Endothelial cell of umbilical vein (primary cell): ENCODE measurements around the gene KPNA1. TPM values are rescaled to one million over a fixed set of nuclear protein-coding genes. Genes with fewer than 3 reads are reported as not detected.
"Not testable (repeated sequence)": the region's sequence is repeated elsewhere in the genome, so short reads cannot be mapped to it uniquely, and the experiment has no call there.

Source experiments
- BruUV-seq: library from RNA; stranded (reverse); fragments of 400-500 nt; replicated peaks from 2 replicates; lab custom pipeline; 2021; lab: Mats Ljungman, UMichigan
- CTCF ChIA-PET: fragments of 300-600, 350-600 bp; sonication (Branson Sonifier 250); formaldehyde crosslinking; loops from one replicate; lab custom pipeline; 2021; ENCODE audit warnings: antibody characterized with exemption, inconsistent platforms; lab: Charles Lee
- POLR2A ChIA-PET: fragments of 300-600, 350-600 bp; sonication (Branson Sonifier 250); formaldehyde crosslinking; loops from one replicate; lab custom pipeline; 2021; ENCODE audit warnings: antibody characterized with exemption, inconsistent platforms; lab: Charles Lee
- DNase-seq: peaks from one replicate; pipeline ENCODE4 v3.0.0-alpha.2; 2011; ENCODE audit warnings: low read depth, low spot score
- FAIRE-seq: peaks from 2 replicates; lab custom pipeline; 2011; peaks lifted over from hg19 to GRCh38; lab: Jason Lieb, UNC
- H2AFZ ChIP-seq: 2 replicates; pipeline ENCODE4 v1.6.0; 2012; ENCODE audit warnings: low read depth, low read length, control low read depth, inconsistent platforms
- H3K27ac ChIP-seq: 2 replicates; pipeline ENCODE4 v1.5.1; 2011; ENCODE audit warnings: low read depth, mild to moderate bottlenecking, control low read depth, low read length, moderate library complexity; ENCODE audit not compliant: insufficient read depth
- H3K27me3 ChIP-seq, 2 experiments: 2 replicates each; pipeline versions ENCODE4 v1.6.0 to v1.6.1; 2011; ENCODE audit warnings: low read length in 2 of 2, mixed read lengths in 1 of 2; ENCODE audit not compliant: control insufficient read depth in 2 of 2, insufficient read depth in 2 of 2
- H3K36me3 ChIP-seq, 2 experiments: 2 replicates in 1 of 2; 3 replicates in 1 of 2; pipeline ENCODE4 v1.5.1; 2011; ENCODE audit warnings: low read length in 2 of 2, mild to moderate bottlenecking in 1 of 2, moderate library complexity in 1 of 2; ENCODE audit not compliant: control insufficient read depth in 2 of 2, insufficient read depth in 2 of 2; ENCODE audit errors: extremely low read depth in 1 of 2
- H3K4me1 ChIP-seq: 3 replicates; pipeline ENCODE4 v1.5.1; 2011; ENCODE audit warnings: mild to moderate bottlenecking, low read length; ENCODE audit not compliant: control insufficient read depth, insufficient read depth; ENCODE audit errors: extremely low read depth
- H3K4me2 ChIP-seq: 2 replicates; pipeline ENCODE4 v1.6.1; 2011; ENCODE audit warnings: low read length, control low read depth, mixed read lengths; ENCODE audit not compliant: insufficient read depth
- H3K4me3 ChIP-seq, 3 experiments: fragments of 200-600 bp in 1 of 3; sonication (generic), shearing (Covaris generic) in 1 of 3; replicated peaks in 1 of 3; 2 replicates each; pipeline ENCODE4 v1.5.1; 2011 to 2016; ENCODE audit warnings: control low read depth in 3 of 3, low read length in 3 of 3, mild to moderate bottlenecking in 2 of 3, inconsistent platforms in 1 of 3, low read depth in 1 of 3, moderate library complexity in 1 of 3; ENCODE audit not compliant: insufficient read depth in 1 of 3
- H3K79me2 ChIP-seq: 2 replicates; pipeline ENCODE4 v1.6.0; 2012; ENCODE audit warnings: low read length, inconsistent platforms; ENCODE audit not compliant: control insufficient read depth, insufficient read depth
- H3K9ac ChIP-seq: replicated peaks from 2 replicates; pipeline ENCODE3; 2011; ENCODE audit warnings: low read length, control low read depth; ENCODE audit not compliant: insufficient read depth; ENCODE audit errors: extremely low read depth
- H3K9me1 ChIP-seq: replicated peaks from 3 replicates; pipeline ENCODE4 v1.6.0; 2011; ENCODE audit warnings: mild to moderate bottlenecking, low read length; ENCODE audit not compliant: control insufficient read depth, insufficient read depth; ENCODE audit errors: extremely low read depth
- H3K9me3 ChIP-seq: replicated peaks from 2 replicates; pipeline ENCODE4 v1.5.1; 2012; ENCODE audit warnings: low read length, inconsistent platforms; ENCODE audit not compliant: control insufficient read depth, insufficient read depth
- H4K20me1 ChIP-seq: replicated peaks from 2 replicates; pipeline ENCODE3; 2011; ENCODE audit warnings: mild to moderate bottlenecking, low read length; ENCODE audit not compliant: control insufficient read depth, insufficient read depth; ENCODE audit errors: extremely low read depth
- EZH2 ChIP-seq: IDR thresholded peaks from 2 replicates; pipeline ENCODE4 v1.6.1; 2012; ENCODE audit warnings: borderline replicate concordance, low read depth, mild to moderate bottlenecking, moderate library complexity, low read length, inconsistent platforms; ENCODE audit not compliant: severe bottlenecking
- FOS ChIP-seq: IDR thresholded peaks from 2 replicates; pipeline ENCODE4 v1.6.1; 2011; ENCODE audit warnings: mild to moderate bottlenecking, low read length, moderate library complexity, borderline replicate concordance; ENCODE audit not compliant: insufficient read depth
- GATA2 ChIP-seq: IDR thresholded peaks from 2 replicates; pipeline ENCODE4 v1.7.0; 2011; ENCODE audit warnings: low read depth, mild to moderate bottlenecking, moderate library complexity, mixed read lengths, low read length; ENCODE audit not compliant: insufficient read length, insufficient read depth
- JUN ChIP-seq: IDR thresholded peaks from 2 replicates; pipeline ENCODE4 v1.6.1; 2011; ENCODE audit warnings: borderline replicate concordance, low read depth; ENCODE audit not compliant: insufficient read length, insufficient read depth
- MYC ChIP-seq: IDR thresholded peaks from one replicate; pipeline ENCODE4 v1.6.1; 2011; ENCODE audit warnings: mild to moderate bottlenecking, low read depth, low read length
- POLR2A ChIP-seq: IDR thresholded peaks from 2 replicates; pipeline ENCODE4 v1.6.1; 2012; ENCODE audit warnings: low read depth, mild to moderate bottlenecking, control low read depth, low read length
- POLR2AphosphoS5 ChIP-seq: IDR thresholded peaks from 2 replicates; pipeline ENCODE4 v1.6.1; 2012; ENCODE audit warnings: low read depth, mild to moderate bottlenecking, control low read depth, low read length, moderate library complexity; ENCODE audit not compliant: insufficient read depth
- dilution Hi-C: fragments of 300-500 bp; cut with MboI; formaldehyde crosslinking; loops from one replicate; pipeline ENCODE4 v1.15.0; 2019; ENCODE audit warnings: low sequenced_read_pairs; ENCODE audit not compliant: extremely low pct_ligation_motif_present
- intact Hi-C: fragments of 100-400 bp; cut with micrococcal nuclease; formaldehyde crosslinking; loops from one replicate; pipeline ENCODE4 v1.10.0; 2022
- polyA plus RNA-seq, 4 experiments: library from polyadenylated mRNA; depleted of rRNA in 3 of 4; stranded (reverse) in 3 of 4; unstranded in 1 of 4; fragments of >200 nt; gene quantifications; 2 replicates each; pipeline versions ENCODE4 v1.2.1 to v1.2.3, GENCODE V29; 2011 to 2012; ENCODE audit warnings: missing spikeins in 1 of 4
- total RNA-seq: library from RNA; stranded (reverse); gene quantifications from 2 replicates; pipeline ENCODE4 v1.2.3, GENCODE V29; 2021
- TF ChIP-seq, protein P1 (sequence below): IDR thresholded peaks from 2 replicates; pipeline ENCODE4 v1.6.1; 2011; ENCODE audit not compliant: insufficient read depth, insufficient read length
- TF ChIP-seq, protein P2 (sequence below), 2 donors: IDR thresholded peaks; 1 replicate in 1 of 2; 2 replicates in 1 of 2; pipeline ENCODE4 v1.5.1; 2011; ENCODE audit warnings: low read length in 2 of 2, mild to moderate bottlenecking in 2 of 2, moderate library complexity in 2 of 2, control low read depth in 1 of 2, inconsistent platforms in 1 of 2, low read depth in 1 of 2; ENCODE audit not compliant: insufficient read depth in 1 of 2; ENCODE audit errors: extremely low read depth in 1 of 2

KPNA1 gene
- total and polyA plus RNA-seq, 2 donors (not counting 3 experiments of a cell fraction or from before 2014, with no cell fraction given): 24.4 to 110 TPM

GRCh38 chr3:122451371-122451770 is 63.4 kb downstream of the KPNA1 start:
- ChIA-PET CTCF (interaction anchor here (1.0 kb wide), 1 partner anchor 9 kb away, joined by 3 read pairs; no protein-coding TSS in a partner anchor), POLR2A (interaction anchor here (0.7 kb wide), 1 partner anchor 10 kb away, joined by 3 read pairs; no protein-coding TSS in a partner anchor)
- Histone ChIP-seq H3K9me1 (no peaks in the 10 kb centered on the region), H3K27ac (no peak overlapping the region), H3K4me1 (no peaks in the 10 kb centered on the region), H3K4me3 (no peak overlapping the region), H3K9me3 (no peaks in the 10 kb centered on the region), H2AFZ (no peak overlapping the region), H3K27me3 (no peaks in the 10 kb centered on the region), H3K79me2 (peaks cover 2% of the 10 kb centered on the region), H3K9ac (no peak overlapping the region), H3K36me3 (peaks cover 4 to 9% of the 10 kb centered on the region in 2 experiments), H3K4me2 (no peak overlapping the region), H4K20me1 (no peaks in the 10 kb centered on the region)
- intact Hi-C loops: no loop called here
- BruUV-seq: no TSS peak
- TF ChIP-seq POLR2AphosphoS5 (no peak), POLR2A (no peak), EZH2 (no peak), FOS (no peak), MYC (no peak), GATA2 (no peak), JUN (no peak)
- TF ChIP-seq, protein P1, sequence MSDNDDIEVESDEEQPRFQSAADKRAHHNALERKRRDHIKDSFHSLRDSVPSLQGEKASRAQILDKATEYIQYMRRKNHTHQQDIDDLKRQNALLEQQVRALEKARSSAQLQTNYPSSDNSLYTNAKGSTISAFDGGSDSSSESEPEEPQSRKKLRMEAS: no peak
- TF ChIP-seq, protein P2, sequence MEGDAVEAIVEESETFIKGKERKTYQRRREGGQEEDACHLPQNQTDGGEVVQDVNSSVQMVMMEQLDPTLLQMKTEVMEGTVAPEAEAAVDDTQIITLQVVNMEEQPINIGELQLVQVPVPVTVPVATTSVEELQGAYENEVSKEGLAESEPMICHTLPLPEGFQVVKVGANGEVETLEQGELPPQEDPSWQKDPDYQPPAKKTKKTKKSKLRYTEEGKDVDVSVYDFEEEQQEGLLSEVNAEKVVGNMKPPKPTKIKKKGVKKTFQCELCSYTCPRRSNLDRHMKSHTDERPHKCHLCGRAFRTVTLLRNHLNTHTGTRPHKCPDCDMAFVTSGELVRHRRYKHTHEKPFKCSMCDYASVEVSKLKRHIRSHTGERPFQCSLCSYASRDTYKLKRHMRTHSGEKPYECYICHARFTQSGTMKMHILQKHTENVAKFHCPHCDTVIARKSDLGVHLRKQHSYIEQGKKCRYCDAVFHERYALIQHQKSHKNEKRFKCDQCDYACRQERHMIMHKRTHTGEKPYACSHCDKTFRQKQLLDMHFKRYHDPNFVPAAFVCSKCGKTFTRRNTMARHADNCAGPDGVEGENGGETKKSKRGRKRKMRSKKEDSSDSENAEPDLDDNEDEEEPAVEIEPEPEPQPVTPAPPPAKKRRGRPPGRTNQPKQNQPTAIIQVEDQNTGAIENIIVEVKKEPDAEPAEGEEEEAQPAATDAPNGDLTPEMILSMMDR (IDR thresholded peaks at IDR 0.05; ENCODE audit: extremely low read depth in 1 of 2, insufficient read depth in 1 of 2, low read depth in 1 of 2, low read length in 2 of 2): no peak
- FAIRE-seq (no peak), DNase-seq (no peak)
- dilution Hi-C loops: no loop called here

GRCh38 chr3:122448218-122448617 is 66.5 kb downstream of the KPNA1 start:
- H4K20me1 ChIP-seq, H3K4me1 ChIP-seq, H2AFZ ChIP-seq, H3K79me2 ChIP-seq, H3K27me3 ChIP-seq, H3K4me3 ChIP-seq, FAIRE-seq, H3K27ac ChIP-seq, dilution Hi-C loops, H3K9me3 ChIP-seq, BruUV-seq, H3K4me2 ChIP-seq, H3K9ac ChIP-seq, H3K9me1 ChIP-seq, POLR2A ChIA-PET, intact Hi-C loops, DNase-seq, H3K36me3 ChIP-seq: not testable (repeated sequence)
- CTCF ChIA-PET: interaction anchor here (0.9 kb wide), 1 partner anchor 9 kb away, joined by 3 read pairs; no protein-coding TSS in a partner anchor

GRCh38 chr3:122444491-122444887 is 70.2 kb downstream of the KPNA1 start:
- FAIRE-seq, BruUV-seq, H3K27ac ChIP-seq, H3K9ac ChIP-seq, dilution Hi-C loops, H3K9me3 ChIP-seq, DNase-seq, H3K27me3 ChIP-seq, H3K4me1 ChIP-seq, intact Hi-C loops, H3K79me2 ChIP-seq, H4K20me1 ChIP-seq, H3K4me2 ChIP-seq, H2AFZ ChIP-seq, H3K4me3 ChIP-seq, H3K9me1 ChIP-seq: not testable (repeated sequence)
- CTCF ChIA-PET: interaction anchor here (1.4 kb wide), 1 partner anchor 52 kb away, joined by 3 read pairs; no protein-coding TSS in a partner anchor
- H3K36me3 ChIP-seq: peaks cover 3 to 13% of the 10 kb centered on the region in 2 experiments
- POLR2A ChIA-PET: interaction anchor here (1.2 kb wide), 1 partner anchor 15 kb away, joined by 3 read pairs; no protein-coding TSS in a partner anchor
